GM08714 (cell line): ENCODE results near the gene S100A5.

Experiments
- H3K4me3 ChIP-seq: fragments of 200-500 bp; sonication (Bioruptor generic); 2 replicates; pipeline ENCODE4 v1.5.1; 2014; ENCODE audit warnings: mild to moderate bottlenecking, low read length, inconsistent platforms
- ZNF274 ChIP-seq: IDR thresholded peaks from 2 replicates; pipeline ENCODE4 v1.6.1; 2012; ENCODE audit warnings: mild to moderate bottlenecking, low read depth, low read length

Gene S100A5

DNA sequence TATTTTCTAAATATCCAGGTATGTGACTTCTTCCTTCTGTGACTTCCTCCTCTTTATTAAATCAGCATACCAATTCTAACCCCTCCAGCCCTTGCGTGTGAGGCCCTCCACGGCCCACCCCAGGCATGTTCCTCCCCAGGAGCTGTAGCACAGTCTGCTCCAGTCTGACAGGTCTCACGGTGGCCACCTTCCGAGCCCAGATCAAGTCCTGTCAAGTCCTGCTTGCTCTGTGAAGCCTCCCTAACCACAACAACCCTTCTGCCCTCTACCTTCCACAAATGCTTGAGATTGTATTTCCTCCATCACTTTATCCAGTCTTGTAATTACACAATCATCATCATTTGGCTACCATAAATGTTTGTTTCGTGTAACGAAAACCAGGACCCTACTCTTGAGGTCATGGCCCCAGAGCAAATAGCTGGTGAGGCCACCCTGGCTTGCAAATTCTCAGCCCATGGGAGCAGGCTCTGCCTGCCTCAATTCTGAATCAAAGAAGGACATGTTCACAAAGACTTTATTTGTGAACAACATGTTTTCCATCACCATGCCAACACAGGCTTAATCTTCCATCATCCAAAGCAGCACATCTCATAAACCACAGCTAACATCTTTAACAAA, 47.3 kb downstream of the S100A5 start:
- no peak for TF ChIP-seq ZNF274
- no peak overlapping the region for H3K4me3 ChIP-seq

DNA sequence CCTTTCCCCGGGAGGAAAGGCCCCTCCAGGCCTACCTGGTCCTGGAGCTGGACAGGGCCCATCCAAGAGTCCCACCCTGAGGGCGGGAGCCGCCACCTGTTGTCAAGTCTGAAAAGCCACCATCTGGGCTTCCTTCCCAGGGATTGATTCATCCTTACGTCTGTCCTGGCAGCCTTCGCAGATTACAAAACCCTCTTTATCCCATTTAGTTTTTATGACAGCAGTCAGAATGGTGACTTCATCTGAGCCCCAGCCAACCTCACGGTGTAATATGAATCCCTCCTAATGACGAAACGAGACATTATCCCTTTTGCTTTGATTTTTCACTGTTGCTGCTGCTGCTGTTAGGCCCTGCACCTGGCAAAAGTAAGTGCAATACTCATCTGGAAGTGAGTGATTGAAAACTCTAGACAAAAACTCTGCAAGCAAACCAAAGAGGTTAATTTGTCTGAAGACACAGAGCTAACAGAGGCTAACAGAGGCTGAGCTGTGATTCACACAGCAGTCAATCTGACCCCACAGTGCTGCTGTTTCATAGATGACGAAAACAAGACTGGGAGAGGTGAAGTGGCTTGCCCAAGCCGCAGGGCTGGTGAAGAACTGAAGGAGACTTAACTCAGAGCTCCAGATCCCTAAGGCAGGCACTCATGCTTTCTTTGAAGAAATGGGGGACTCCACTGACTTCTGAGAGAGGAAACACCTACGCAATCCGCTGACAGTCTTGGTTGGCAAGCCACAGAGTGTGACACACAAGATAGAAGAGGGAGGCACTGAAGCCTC, 50.3 kb downstream of the S100A5 start:
- no peak for TF ChIP-seq ZNF274
- H3K4me3 ChIP-seq, result no peak overlapping the region

DNA sequence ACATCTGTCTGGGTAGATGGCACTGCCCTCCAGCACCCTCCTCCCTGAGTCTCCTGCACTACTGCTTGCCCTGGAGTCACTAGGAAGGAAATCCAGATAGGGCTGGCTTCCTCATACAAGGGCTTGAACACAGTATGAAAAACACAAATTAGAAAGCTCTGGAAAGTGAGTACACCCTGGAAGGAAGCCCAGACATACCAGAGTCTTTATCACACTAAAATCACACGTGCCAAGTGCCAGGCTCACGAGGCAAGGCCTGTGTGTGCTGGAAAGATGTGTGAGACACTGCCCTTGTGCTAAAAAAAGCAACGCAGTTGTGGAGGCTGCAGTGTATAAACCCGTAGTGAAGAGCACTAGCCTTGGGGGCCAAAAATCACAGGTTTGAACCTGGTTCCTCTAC, 52.0 kb downstream of the S100A5 start:
- TF ChIP-seq ZNF274, result no peak
- H3K4me3 ChIP-seq, result no peak overlapping the region

DNA sequence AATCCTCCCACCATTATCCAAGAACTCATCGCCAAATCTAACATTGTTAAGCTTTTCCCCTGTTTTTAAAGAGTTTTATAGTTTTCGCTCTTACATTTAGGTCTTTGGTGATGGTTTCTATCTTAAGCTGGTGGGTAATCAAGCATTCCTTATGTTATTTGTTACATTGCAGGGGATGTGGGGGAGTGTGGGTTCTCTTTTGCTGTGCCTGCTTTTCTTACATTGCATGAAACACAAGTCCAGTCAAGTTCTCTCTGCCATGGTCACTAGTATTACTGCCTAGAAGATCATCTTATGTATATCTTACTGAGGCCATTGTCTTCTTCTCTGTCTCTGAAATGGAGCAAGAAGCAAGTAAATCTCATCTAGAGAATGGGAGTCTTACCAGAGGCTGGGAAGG, 53.0 kb downstream of the S100A5 start:
- TF ChIP-seq ZNF274, result no peak
- H3K4me3 ChIP-seq, result no peak overlapping the region
